HEK293 (cell line): ENCODE results near the gene PTCD1.

Source experiments
- KLF16 ChIP-seq: fragments of 450-650 bp; formaldehyde crosslinking; IDR thresholded peaks from 2 replicates; pipeline ENCODE4 v1.5.1; 2017; ENCODE audit warnings: missing biosample characterization, missing genetic modification characterization
- ZFP37 ChIP-seq: fragments of 450-650 bp; formaldehyde crosslinking; IDR thresholded peaks from 2 replicates; pipeline ENCODE4 v1.5.1; 2016; ENCODE audit warnings: missing biosample characterization, missing genetic modification characterization
- ZNF121 ChIP-seq: fragments of 450-650 bp; formaldehyde crosslinking; IDR thresholded peaks from 2 replicates; pipeline ENCODE4 v1.5.1; 2016; ENCODE audit warnings: missing biosample characterization, missing genetic modification characterization
- TF ChIP-seq, protein P1 (sequence below): fragments of 450-650 bp; formaldehyde crosslinking; IDR thresholded peaks from 2 replicates; pipeline ENCODE4 v1.5.1; 2016; ENCODE audit warnings: missing biosample characterization, missing genetic modification characterization
- TF ChIP-seq, protein P2 (sequence below): fragments of 450-650 bp; formaldehyde crosslinking; IDR thresholded peaks from 2 replicates; pipeline ENCODE4 v1.5.1; 2016; ENCODE audit warnings: missing biosample characterization, missing genetic modification characterization
- TF ChIP-seq, protein P3 (sequence below): fragments of 450-650 bp; formaldehyde crosslinking; IDR thresholded peaks from 2 replicates; pipeline ENCODE4 v1.5.1; 2017; ENCODE audit warnings: missing biosample characterization, missing genetic modification characterization

DNA sequence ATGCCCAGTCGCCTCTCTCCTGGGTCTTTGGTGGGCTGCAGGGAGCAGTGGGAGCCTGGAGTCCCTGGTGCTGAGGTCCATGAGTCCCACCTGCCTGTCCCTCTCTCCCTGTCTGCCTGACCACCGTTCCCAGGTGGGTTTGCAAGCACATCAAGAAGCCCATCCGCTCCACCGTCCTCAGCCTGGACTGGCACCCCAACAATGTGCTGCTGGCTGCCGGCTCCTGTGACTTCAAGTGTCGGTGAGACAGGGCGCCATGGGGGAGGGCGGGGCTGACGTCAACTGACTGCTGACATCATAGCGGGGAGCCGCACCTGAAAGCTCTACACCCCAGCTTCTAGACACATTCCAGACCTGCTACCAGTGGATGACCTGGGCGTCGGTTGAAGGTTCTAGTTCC is 48.8 kb downstream of the PTCD1 start:
- TF ChIP-seq, protein P1, sequence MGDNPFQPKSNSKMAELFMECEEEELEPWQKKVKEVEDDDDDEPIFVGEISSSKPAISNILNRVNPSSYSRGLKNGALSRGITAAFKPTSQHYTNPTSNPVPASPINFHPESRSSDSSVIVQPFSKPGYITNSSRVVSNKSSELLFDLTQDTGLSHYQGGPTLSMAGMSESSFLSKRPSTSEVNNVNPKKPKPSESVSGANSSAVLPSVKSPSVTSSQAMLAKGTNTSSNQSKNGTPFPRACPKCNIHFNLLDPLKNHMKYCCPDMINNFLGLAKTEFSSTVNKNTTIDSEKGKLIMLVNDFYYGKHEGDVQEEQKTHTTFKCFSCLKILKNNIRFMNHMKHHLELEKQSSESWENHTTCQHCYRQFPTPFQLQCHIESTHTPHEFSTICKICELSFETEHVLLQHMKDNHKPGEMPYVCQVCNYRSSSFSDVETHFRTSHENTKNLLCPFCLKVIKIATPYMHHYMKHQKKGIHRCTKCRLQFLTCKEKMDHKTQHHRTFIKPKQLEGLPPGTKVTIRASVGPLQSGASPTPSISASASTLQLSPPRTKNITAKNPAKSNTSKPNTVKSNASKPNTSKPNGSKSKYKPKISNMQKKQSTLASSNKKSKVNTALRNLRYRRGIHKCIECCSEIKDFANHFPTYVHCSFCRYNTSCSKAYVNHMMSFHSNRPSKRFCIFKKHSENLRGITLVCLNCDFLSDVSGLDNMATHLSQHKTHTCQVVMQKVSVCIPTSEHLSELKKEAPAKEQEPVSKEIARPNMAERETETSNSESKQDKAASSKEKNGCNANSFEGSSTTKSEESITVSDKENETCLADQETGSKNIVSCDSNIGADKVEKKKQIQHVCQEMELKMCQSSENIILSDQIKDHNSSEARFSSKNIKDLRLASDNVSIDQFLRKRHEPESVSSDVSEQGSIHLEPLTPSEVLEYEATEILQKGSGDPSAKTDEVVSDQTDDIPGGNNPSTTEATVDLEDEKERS (tag by site-specific recombination) = no peak
- TF ChIP-seq, protein P2, sequence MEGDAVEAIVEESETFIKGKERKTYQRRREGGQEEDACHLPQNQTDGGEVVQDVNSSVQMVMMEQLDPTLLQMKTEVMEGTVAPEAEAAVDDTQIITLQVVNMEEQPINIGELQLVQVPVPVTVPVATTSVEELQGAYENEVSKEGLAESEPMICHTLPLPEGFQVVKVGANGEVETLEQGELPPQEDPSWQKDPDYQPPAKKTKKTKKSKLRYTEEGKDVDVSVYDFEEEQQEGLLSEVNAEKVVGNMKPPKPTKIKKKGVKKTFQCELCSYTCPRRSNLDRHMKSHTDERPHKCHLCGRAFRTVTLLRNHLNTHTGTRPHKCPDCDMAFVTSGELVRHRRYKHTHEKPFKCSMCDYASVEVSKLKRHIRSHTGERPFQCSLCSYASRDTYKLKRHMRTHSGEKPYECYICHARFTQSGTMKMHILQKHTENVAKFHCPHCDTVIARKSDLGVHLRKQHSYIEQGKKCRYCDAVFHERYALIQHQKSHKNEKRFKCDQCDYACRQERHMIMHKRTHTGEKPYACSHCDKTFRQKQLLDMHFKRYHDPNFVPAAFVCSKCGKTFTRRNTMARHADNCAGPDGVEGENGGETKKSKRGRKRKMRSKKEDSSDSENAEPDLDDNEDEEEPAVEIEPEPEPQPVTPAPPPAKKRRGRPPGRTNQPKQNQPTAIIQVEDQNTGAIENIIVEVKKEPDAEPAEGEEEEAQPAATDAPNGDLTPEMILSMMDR (tag by site-specific recombination) = no peak
- no peak for TF ChIP-seq ZFP37 (tag by site-specific recombination)
- TF ChIP-seq ZNF121 = no peak
- TF ChIP-seq, protein P3, sequence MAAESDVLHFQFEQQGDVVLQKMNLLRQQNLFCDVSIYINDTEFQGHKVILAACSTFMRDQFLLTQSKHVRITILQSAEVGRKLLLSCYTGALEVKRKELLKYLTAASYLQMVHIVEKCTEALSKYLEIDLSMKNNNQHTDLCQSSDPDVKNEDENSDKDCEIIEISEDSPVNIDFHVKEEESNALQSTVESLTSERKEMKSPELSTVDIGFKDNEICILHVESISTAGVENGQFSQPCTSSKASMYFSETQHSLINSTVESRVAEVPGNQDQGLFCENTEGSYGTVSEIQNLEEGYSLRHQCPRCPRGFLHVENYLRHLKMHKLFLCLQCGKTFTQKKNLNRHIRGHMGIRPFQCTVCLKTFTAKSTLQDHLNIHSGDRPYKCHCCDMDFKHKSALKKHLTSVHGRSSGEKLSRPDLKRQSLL (tag by site-specific recombination) = no peak
- no peak for TF ChIP-seq KLF16 (tag by site-specific recombination)
